ENCODE measurements around the gene KRT13. TPM values are rescaled to one million over a fixed set of nuclear protein-coding genes. Genes with fewer than 3 reads are reported as not detected.
A peak's percentile ranks its signal among the peaks of the same experiment; 100 is the strongest.

Gene KRT13
- total and polyA plus RNA-seq, 2 experiments from 2014 or later, result 8.1 to 24.8 TPM

DNA sequence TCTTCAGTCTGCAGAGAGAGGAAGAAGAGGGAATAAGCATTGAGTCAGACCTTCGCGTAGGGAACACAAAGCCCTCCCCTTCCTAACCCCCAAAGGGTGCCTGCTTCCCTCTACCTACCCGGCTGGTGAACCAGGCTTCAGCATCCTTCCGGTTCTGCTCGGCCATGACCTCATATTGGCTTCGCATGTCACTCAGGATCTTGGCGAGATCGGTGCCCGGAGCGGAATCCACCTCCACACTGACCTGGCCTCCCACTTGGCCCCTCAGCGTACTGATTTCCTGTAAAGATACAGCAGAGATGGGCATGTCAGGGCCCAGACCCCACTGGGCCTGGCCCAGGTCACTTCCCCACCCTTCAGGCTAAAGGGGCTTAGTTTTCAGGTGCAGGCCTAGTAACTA, 18.8 kb upstream of the KRT13 start:
- 87% methylated on average over 11 of the region's 11 CpGs for WGBS (ENCODE audit: low lambda C conversion rate, missing lambda C conversion rate)

DNA sequence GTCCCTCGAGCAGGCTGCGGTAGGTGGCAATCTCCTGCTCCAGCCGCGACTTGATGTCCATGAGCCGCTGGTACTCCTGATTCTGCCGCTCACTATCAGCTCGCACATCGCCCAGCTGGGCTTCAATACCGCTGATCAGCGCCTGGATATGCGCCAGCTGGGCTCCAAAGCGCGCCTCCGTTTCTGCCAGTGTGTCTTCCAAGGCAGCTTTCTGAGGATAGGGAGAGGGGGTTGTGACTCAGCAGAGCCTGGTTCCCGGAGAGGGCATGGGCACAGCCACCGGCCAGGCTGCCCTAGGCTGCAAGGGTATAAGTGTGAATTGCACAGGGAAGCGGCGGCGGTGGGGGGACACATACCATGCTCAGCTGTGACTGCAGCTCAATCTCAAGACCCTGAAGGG, 18.4 kb upstream of the KRT13 start:
- Histone ChIP-seq H2AFZ (no peak overlapping the region), H3K36me3 (replicated peaks; ENCODE audit: insufficient read depth, low read depth) (no peaks in the 10 kb centered on the region), H3K4me1 (ENCODE audit: insufficient read depth) (peaks cover 48% of the 10 kb centered on the region), H3K4me3 (no peak overlapping the region), H3K9me2 (replicated peaks; ENCODE audit: insufficient read depth) (no peaks in the 10 kb centered on the region), H3K27ac (peak overlapping the region; percentile 98), H4K20me1 (ENCODE audit: insufficient read depth, poor library complexity, severe bottlenecking) (peaks cover 27% of the 10 kb centered on the region), H3K27me3 (no peaks in the 10 kb centered on the region), H3K79me2 (peaks cover 21% of the 10 kb centered on the region), H3K9me3 (ENCODE audit: low read depth) (no peaks in the 10 kb centered on the region), H3K4me2 (peak overlapping the region; percentile 78)
- TF ChIP-seq, protein P1, sequence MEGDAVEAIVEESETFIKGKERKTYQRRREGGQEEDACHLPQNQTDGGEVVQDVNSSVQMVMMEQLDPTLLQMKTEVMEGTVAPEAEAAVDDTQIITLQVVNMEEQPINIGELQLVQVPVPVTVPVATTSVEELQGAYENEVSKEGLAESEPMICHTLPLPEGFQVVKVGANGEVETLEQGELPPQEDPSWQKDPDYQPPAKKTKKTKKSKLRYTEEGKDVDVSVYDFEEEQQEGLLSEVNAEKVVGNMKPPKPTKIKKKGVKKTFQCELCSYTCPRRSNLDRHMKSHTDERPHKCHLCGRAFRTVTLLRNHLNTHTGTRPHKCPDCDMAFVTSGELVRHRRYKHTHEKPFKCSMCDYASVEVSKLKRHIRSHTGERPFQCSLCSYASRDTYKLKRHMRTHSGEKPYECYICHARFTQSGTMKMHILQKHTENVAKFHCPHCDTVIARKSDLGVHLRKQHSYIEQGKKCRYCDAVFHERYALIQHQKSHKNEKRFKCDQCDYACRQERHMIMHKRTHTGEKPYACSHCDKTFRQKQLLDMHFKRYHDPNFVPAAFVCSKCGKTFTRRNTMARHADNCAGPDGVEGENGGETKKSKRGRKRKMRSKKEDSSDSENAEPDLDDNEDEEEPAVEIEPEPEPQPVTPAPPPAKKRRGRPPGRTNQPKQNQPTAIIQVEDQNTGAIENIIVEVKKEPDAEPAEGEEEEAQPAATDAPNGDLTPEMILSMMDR (IDR thresholded peaks at IDR 0.05; ENCODE audit: poor library complexity), result no peak
- TF ChIP-seq EZH2phosphoT487 (IDR thresholded peaks at IDR 0.05; ENCODE audit: low read depth, severe bottlenecking, unreplicated experiment) (no peak), EZH2 (IDR thresholded peaks at IDR 0.05; ENCODE audit: borderline replicate concordance) (no peak)
- DNase-seq (ENCODE audit: low spot score), result no peak
- 88% methylated on average over 18 of the region's 19 CpGs for WGBS (ENCODE audit: low lambda C conversion rate, missing lambda C conversion rate)

More for the DNA sequence above, 18.8 kb upstream of the KRT13 start:
- Histone ChIP-seq H3K36me3 (replicated peaks; ENCODE audit: insufficient read depth, low read depth) (no peaks in the 10 kb centered on the region), H3K9me3 (ENCODE audit: low read depth) (no peaks in the 10 kb centered on the region), H3K79me2 (peaks cover 21% of the 10 kb centered on the region), H3K4me3 (no peak overlapping the region), H3K4me2 (peak overlapping the region; percentile 78), H2AFZ (no peak overlapping the region), H4K20me1 (ENCODE audit: insufficient read depth, poor library complexity, severe bottlenecking) (peaks cover 27% of the 10 kb centered on the region), H3K9me2 (replicated peaks; ENCODE audit: insufficient read depth) (no peaks in the 10 kb centered on the region), H3K27ac (peak overlapping the region; percentile 98), H3K27me3 (no peaks in the 10 kb centered on the region), H3K4me1 (ENCODE audit: insufficient read depth) (peaks cover 48% of the 10 kb centered on the region)
- TF ChIP-seq, protein P1 (IDR thresholded peaks at IDR 0.05; ENCODE audit: poor library complexity), result no peak
- TF ChIP-seq EZH2phosphoT487 (IDR thresholded peaks at IDR 0.05; ENCODE audit: low read depth, severe bottlenecking, unreplicated experiment) (no peak), EZH2 (IDR thresholded peaks at IDR 0.05; ENCODE audit: borderline replicate concordance) (no peak)
- DNase-seq (ENCODE audit: low spot score), result no peak

DNA sequence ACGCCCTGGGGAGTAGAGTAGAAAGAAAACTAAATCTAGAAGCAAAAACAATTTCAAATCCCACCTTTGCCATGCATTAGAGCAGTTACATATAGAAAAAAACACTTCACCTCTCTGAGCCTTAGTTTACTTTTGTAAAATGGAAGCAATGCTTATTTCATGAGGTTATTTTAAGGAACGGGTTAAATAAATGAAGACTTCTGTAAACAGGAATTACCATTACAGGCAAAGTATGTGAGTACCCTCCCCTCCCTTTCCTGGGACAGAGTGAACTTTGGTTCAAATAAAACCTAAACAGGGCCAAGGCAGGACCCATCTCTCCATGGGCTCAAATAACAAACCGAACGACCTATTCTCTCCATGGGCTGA, 17.8 kb upstream of the KRT13 start:
- Histone ChIP-seq H2AFZ (no peak overlapping the region), H3K4me2 (peak overlapping the region; percentile 78), H3K4me1 (ENCODE audit: insufficient read depth) (peaks cover 47% of the 10 kb centered on the region), H3K36me3 (replicated peaks; ENCODE audit: insufficient read depth, low read depth) (no peaks in the 10 kb centered on the region), H3K9me2 (replicated peaks; ENCODE audit: insufficient read depth) (no peaks in the 10 kb centered on the region), H3K9me3 (ENCODE audit: low read depth) (no peaks in the 10 kb centered on the region), H3K4me3 (no peak overlapping the region), H3K27ac (peak overlapping the region; percentile 98), H3K79me2 (peaks cover 21% of the 10 kb centered on the region), H3K27me3 (no peaks in the 10 kb centered on the region), H4K20me1 (ENCODE audit: insufficient read depth, poor library complexity, severe bottlenecking) (peaks cover 27% of the 10 kb centered on the region)
- WGBS (ENCODE audit: low lambda C conversion rate, missing lambda C conversion rate), result 54% methylated on average over 4 of the region's 4 CpGs
- TF ChIP-seq EZH2 (IDR thresholded peaks at IDR 0.05; ENCODE audit: borderline replicate concordance) (no peak), EZH2phosphoT487 (IDR thresholded peaks at IDR 0.05; ENCODE audit: low read depth, severe bottlenecking, unreplicated experiment) (no peak)
- TF ChIP-seq, protein P1 (IDR thresholded peaks at IDR 0.05; ENCODE audit: poor library complexity), result no peak
- no peak for DNase-seq (ENCODE audit: low spot score)

Data from hepatocyte (in vitro differentiated cells).